HG02884 (cell line): ENCODE results near the gene APBB1IP.
"Not testable (repeated sequence)": the region's sequence is repeated elsewhere in the genome, so short reads cannot be mapped to it uniquely, and the experiment has no call there.

Source experiments
- ATAC-seq: cut with Tn5 transposase; IDR thresholded peaks from one replicate; pipeline ENCODE4 v1.9.1; 2021; ENCODE audit warnings: mild to moderate bottlenecking, moderate library complexity; ENCODE audit not compliant: unreplicated experiment

APBB1IP gene

GRCh38 chr10:26475386-26475785 lies 37.2 kb downstream of the APBB1IP start:
- no peak for ATAC-seq

GRCh38 chr10:26477501-26477900 lies 39.4 kb downstream of the APBB1IP start:
- no peak for ATAC-seq

- ATAC-seq: no peak
Measured at GRCh38 chr10:26478061-26478460, 39.9 kb downstream of the APBB1IP start.

GRCh38 chr10:26479766-26480492 lies 41.8 kb downstream of the APBB1IP start:
- peak; percentile 33 for ATAC-seq

- ATAC-seq: no peak
Measured at GRCh38 chr10:26481315-26481692, 43.2 kb downstream of the APBB1IP start.

GRCh38 chr10:26481914-26482550 lies 43.9 kb downstream of the APBB1IP start:
- ATAC-seq: peak; percentile 40

GRCh38 chr10:26483554-26483953 lies 45.4 kb downstream of the APBB1IP start:
- no peak for ATAC-seq

GRCh38 chr10:26485150-26485941 lies 47.2 kb downstream of the APBB1IP start:
- no peak for ATAC-seq

- ATAC-seq: no peak
Measured at GRCh38 chr10:26486304-26486703, 48.2 kb downstream of the APBB1IP start.

- peak; percentile 83 for ATAC-seq
Measured at GRCh38 chr10:26486990-26487850, 49.1 kb downstream of the APBB1IP start.

- no peak for ATAC-seq
Measured at GRCh38 chr10:26488344-26488743, 50.2 kb downstream of the APBB1IP start.

- no peak for ATAC-seq
Measured at GRCh38 chr10:26489081-26489480, 50.9 kb downstream of the APBB1IP start.

- not testable (repeated sequence) for ATAC-seq
Measured at GRCh38 chr10:26490367-26490766, 52.2 kb downstream of the APBB1IP start.

- ATAC-seq: no peak
Measured at GRCh38 chr10:26491276-26491675, 53.1 kb downstream of the APBB1IP start.

GRCh38 chr10:26491934-26492333 lies 53.8 kb downstream of the APBB1IP start:
- ATAC-seq: no peak

GRCh38 chr10:26492725-26493124 lies 54.6 kb downstream of the APBB1IP start:
- not testable (repeated sequence) for ATAC-seq

GRCh38 chr10:26494018-26494417 lies 55.9 kb downstream of the APBB1IP start:
- ATAC-seq: no peak

GRCh38 chr10:26499426-26499825 lies 61.3 kb downstream of the APBB1IP start:
- ATAC-seq: no peak

GRCh38 chr10:26502986-26503385 lies 64.8 kb downstream of the APBB1IP start:
- no peak for ATAC-seq

GRCh38 chr10:26503911-26504310 lies 65.8 kb downstream of the APBB1IP start:
- no peak for ATAC-seq

GRCh38 chr10:26504429-26504828 lies 66.3 kb downstream of the APBB1IP start:
- not testable (repeated sequence) for ATAC-seq
